Stimulated activated CD8-positive, alpha-beta memory T cell treated with anti-CD3 and anti-CD28 coated beads, Interleukin-15, amount 100 ng/mL, for 1 hour (primary cell): ENCODE results near the gene TMEM138.

Source experiments
- DNase-seq: peaks from one replicate; pipeline ENCODE4 v3.0.0-alpha.2; 2020; ENCODE audit warnings: low read depth

TMEM138 gene

GRCh38 chr11:61342207-61342803, 19.9 kb upstream of the TMEM138 start:
- no peak for DNase-seq

GRCh38 chr11:61343792-61344745, 18.1 kb upstream of the TMEM138 start:
- no peak for DNase-seq

GRCh38 chr11:61345170-61345610, 17.0 kb upstream of the TMEM138 start:
- DNase-seq = no peak

GRCh38 chr11:61345954-61346843, 16.0 kb upstream of the TMEM138 start:
- DNase-seq = no peak

- no peak for DNase-seq
These were observed 14.2 kb upstream of the TMEM138 start for GRCh38 chr11:61347916-61348461.

GRCh38 chr11:61349189-61349751, 12.9 kb upstream of the TMEM138 start:
- no peak for DNase-seq

- DNase-seq = no peak
These were observed 12.3 kb upstream of the TMEM138 start for GRCh38 chr11:61349916-61350315.

GRCh38 chr11:61350336-61350735, 11.8 kb upstream of the TMEM138 start:
- DNase-seq = no peak

- no peak for DNase-seq
These were observed 11.4 kb upstream of the TMEM138 start for GRCh38 chr11:61350803-61351202.

GRCh38 chr11:61352038-61352437, 10.1 kb upstream of the TMEM138 start:
- DNase-seq = no peak

GRCh38 chr11:61353131-61354067, 8.8 kb upstream of the TMEM138 start:
- DNase-seq = no peak

- DNase-seq = no peak
These were observed 8.0 kb upstream of the TMEM138 start for GRCh38 chr11:61354208-61354607.

GRCh38 chr11:61356706-61357105, 5.5 kb upstream of the TMEM138 start:
- no peak for DNase-seq

GRCh38 chr11:61357233-61357893, 4.8 kb upstream of the TMEM138 start:
- DNase-seq = no peak

GRCh38 chr11:61357894-61358239, 4.3 kb upstream of the TMEM138 start:
- no peak for DNase-seq

- no peak for DNase-seq
These were observed 3.6 kb upstream of the TMEM138 start for GRCh38 chr11:61358566-61358965.

GRCh38 chr11:61359516-61359915, 2.7 kb upstream of the TMEM138 start:
- no peak for DNase-seq

- no peak for DNase-seq
These were observed 885 bp upstream of the TMEM138 start for GRCh38 chr11:61361237-61361740.

GRCh38 chr11:61362542-61362875, 335 bp downstream of the TMEM138 start:
- no peak for DNase-seq
